Measurements from ENCODE around the gene SPINT1. TPM values are rescaled to one million over a fixed set of nuclear protein-coding genes. Genes with fewer than 3 reads are reported as not detected.
A peak's percentile ranks its signal among the peaks of the same experiment; 100 is the strongest.
"Not testable (repeated sequence)": the region's sequence is repeated elsewhere in the genome, so short reads cannot be mapped to it uniquely, and the experiment has no call there.

Gene SPINT1
- total and polyA plus RNA-seq, 2 donors = 17.4 to 31.4 TPM

DNA sequence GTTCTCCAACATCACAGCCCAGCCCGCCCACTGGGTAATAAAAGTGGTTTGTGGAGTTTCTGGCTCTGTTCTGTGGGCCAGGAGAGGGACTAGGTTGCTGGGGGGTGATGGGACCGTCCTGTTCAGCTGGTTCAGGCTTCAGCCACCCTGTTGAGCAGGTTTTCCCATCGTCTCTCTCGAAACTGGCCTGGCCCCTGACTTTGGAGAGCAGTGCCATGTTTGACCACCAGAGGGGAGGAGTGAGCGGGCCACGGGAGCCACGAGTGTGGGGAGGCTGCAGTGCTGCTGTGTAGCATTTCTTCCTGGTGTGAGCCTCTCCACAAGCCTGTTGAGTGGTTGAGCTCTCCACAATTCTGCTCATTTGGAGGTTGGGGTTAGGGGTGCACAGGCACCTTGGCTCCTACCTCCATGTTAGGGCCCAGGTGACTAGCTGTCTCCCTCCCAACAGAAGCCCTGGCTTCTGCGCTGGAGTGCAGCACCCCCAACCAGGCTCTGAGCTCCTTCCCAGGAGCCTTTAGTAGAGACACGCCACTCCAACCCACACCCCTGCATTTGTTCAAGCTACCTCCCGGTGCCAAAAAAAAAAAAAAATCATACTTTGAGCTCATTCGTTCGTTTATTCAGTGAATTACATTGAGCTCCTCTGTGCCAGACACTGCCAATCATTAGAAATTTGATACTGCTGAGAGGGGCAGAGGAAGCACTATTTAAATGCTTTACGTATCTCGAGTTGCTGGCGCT is 13.9 kb downstream of the SPINT1 start:
- Histone ChIP-seq H3K4me3 (ENCODE audit: low read depth, low read length) (no peak overlapping the region), H3K36me3 (ENCODE audit: insufficient read depth) (no peaks in the 10 kb centered on the region), H3K4me1 (ENCODE audit: insufficient read depth) (no peaks in the 10 kb centered on the region), H3K27ac (ENCODE audit: low read depth) (no peak overlapping the region)
- peak; percentile 86 for DNase-seq (ENCODE audit: extremely low spot score)
- WGBS = 22% methylated on average over 15 of the region's 15 CpGs

DNA sequence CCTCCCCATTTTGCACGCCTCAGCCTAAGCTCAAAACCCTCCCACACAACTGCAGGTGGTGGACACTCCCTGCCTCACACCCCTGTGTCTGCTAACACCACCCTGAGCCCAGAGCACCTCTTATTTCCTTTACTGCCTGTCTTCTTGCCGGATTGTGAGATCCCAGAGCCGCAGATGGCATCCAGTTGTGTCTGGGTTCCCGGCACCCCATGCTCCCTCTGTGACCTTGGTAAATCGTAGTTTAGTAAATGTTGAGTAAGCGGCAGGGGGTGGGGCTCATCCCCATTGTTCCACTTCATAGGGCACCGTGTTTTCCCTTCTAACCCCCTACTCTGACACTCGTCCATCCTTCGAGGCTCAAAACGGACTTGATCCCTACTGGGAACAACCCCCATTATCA is 14.9 kb downstream of the SPINT1 start:
- Histone ChIP-seq H3K4me1 (ENCODE audit: insufficient read depth) (no peaks in the 10 kb centered on the region), H3K4me3 (ENCODE audit: low read depth, low read length) (no peak overlapping the region), H3K36me3 (ENCODE audit: insufficient read depth) (no peaks in the 10 kb centered on the region), H3K27ac (ENCODE audit: low read depth) (no peak overlapping the region)
- no peak for DNase-seq (ENCODE audit: extremely low spot score)
- WGBS = 74% methylated on average over 10 of the region's 10 CpGs

DNA sequence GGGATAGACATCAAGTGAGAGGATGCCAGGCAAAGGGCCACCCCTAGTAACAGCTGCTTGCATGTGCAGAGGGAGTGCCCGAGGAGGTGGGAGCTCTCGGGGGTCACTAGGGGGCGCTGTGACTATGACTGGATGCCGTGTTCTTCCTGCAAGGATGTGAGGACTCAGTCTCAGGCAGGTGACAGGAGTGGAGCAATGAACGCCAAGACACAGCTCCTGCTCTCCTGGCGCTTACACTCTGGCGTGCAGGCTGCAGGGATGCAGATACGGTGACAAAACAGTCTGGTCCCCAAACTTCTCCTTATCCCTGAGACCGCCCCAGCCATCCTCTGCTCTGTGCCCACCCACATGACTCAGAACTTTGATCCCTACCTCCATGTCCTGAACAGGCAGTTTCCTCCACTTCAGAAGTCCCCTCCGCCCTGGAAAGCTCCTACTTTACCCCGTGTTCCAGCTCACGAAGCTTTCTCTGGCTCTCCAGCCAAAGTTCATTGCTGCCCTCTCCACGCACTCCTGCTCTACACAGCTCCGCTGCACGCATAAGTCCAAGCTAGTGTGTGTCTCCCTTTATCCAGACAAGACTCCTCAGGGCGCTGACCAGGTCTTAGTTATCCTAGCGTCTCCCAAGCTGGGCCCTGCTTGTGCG is 15.5 kb downstream of the SPINT1 start:
- whole genome bisulfite sequencing = 48% methylated on average over 18 of the region's 18 CpGs
- Histone ChIP-seq H3K36me3 (ENCODE audit: insufficient read depth) (no peaks in the 10 kb centered on the region), H3K4me3 (ENCODE audit: low read depth, low read length) (no peak overlapping the region), H3K27ac (ENCODE audit: low read depth) (no peak overlapping the region), H3K4me1 (ENCODE audit: insufficient read depth) (no peaks in the 10 kb centered on the region)
- DNase-seq (ENCODE audit: extremely low spot score) = no peak

DNA sequence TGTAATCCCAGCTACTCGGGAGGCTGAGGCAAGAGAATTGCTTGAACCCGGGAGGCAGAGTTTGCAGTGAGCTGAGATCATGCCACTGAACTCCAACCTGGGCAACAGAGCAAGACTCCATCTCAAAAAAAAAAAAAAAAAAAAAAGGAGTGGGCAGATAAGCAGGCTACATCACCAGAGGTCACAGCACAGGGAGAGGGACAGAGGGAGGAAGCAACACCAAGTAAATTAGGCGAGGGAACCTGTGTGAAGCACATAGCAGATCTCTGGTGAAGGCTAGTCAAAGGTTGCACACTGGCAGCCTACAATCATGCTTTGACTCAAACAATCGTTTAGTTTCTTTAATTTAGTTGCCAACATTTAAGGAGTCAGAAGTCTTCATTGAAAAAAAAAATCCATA is 17.3 kb downstream of the SPINT1 start:
- DNase-seq (ENCODE audit: extremely low spot score); H3K4me3 ChIP-seq (ENCODE audit: low read depth, low read length); H3K36me3 ChIP-seq (ENCODE audit: insufficient read depth); H3K4me1 ChIP-seq (ENCODE audit: insufficient read depth); H3K27ac ChIP-seq (ENCODE audit: low read depth): not testable (repeated sequence)
- WGBS = 79% methylated on average over 4 of the region's 4 CpGs

DNA sequence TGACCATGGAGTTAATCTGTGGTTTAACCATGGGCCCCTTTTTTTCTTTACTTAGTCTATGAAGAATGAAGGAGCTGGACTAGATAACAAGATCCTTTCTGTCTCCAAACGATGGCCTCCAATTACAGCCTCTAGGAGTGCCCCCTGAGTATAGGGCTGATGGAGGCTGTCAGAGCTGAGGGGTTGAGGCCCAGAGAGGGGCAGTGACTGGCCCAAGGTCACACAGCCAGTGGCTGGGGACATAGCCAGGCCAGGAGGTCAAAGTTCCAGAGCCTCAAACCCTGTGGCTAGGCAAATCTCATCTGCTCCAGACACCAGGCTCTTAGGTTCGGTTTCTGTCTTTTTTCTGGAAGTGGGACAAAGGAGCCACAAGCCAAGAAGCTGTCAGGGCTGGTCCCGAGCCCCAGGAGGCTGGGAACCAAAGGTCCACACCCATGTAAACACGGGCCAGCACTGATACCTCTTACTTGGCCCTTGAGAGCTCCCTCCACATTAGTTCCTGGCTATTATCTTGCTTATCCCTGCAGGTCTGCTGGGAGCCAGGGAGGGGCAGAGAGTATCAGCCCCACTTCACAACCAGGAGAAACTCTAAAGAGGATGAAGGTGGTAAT is 19.9 kb downstream of the SPINT1 start:
- Histone ChIP-seq H3K27ac (ENCODE audit: low read depth) (no peak overlapping the region), H3K4me3 (ENCODE audit: low read depth, low read length) (no peak overlapping the region), H3K36me3 (ENCODE audit: insufficient read depth) (no peaks in the 10 kb centered on the region), H3K4me1 (ENCODE audit: insufficient read depth) (no peaks in the 10 kb centered on the region)
- no peak for DNase-seq (ENCODE audit: extremely low spot score)
- 37% methylated on average over 4 of the region's 4 CpGs for WGBS

DNA sequence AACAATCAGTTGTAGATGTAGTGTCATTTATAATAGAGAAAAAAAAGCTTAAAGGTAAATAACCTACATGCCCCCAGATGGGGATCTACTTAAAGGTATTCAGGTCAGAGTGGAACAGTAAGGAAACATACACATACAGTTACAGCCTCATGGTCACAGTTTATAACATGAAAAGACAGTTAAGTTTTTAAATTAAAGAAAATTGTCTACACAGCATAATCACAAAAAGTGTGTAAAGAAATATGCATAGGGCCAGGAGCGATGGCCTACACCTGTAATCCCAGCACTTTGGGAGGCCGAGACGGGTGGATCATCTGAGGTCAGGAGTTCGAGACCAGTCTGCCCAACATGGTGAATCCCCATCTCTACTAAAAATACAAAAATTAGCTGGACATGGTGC is 23.4 kb downstream of the SPINT1 start:
- Histone ChIP-seq H3K4me1 (ENCODE audit: insufficient read depth) (no peaks in the 10 kb centered on the region), H3K36me3 (ENCODE audit: insufficient read depth) (no peaks in the 10 kb centered on the region), H3K27ac (ENCODE audit: low read depth) (no peak overlapping the region), H3K4me3 (ENCODE audit: low read depth, low read length) (no peak overlapping the region)
- WGBS = 94% methylated on average over 4 of the region's 4 CpGs
- DNase-seq (ENCODE audit: extremely low spot score) = no peak

DNA sequence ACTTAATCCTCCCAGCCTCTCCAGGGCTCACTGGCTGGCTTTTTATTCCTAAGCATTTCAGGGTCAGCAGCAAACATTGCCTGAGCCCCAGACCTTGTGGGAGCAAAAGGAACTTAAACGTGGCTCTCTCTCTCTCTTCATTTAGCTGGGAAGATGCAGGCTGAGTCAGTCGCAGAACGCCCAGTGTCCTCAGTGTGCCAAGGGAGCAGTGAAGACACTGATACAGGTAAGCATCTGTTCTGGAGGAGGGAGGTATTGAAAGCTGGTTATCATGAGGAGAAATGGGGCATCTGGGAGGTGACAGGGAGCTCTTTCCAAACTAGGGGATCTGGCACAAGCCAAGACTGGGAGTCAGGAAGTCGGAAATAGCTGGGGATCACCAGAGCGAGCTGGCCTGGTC is 25.8 kb downstream of the SPINT1 start:
- Histone ChIP-seq H3K27ac (ENCODE audit: low read depth) (no peak overlapping the region), H3K4me3 (ENCODE audit: low read depth, low read length) (no peak overlapping the region), H3K4me1 (ENCODE audit: insufficient read depth) (no peaks in the 10 kb centered on the region), H3K36me3 (ENCODE audit: insufficient read depth) (no peaks in the 10 kb centered on the region)
- no peak for DNase-seq (ENCODE audit: extremely low spot score)
- 65% methylated on average over 5 of the region's 5 CpGs for WGBS

DNA sequence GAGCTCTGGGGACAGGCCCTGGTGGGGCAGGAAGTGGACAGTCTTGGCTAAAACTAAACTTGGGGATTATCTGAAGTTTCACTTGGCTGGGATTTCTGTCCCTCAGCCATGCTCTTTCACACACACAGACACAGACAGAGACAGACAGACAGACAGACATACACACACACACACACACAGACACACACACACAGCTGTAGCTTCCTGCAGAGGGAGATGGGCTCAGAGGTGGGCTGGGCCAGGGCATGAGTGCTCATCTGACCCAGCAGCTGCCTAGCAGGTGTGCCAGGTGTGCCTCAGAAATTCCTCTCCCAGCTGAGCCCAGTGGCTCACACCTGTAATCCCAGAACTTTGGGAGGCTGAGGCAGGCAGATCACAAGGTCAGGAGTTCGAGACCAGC is 26.9 kb downstream of the SPINT1 start:
- H3K4me1 ChIP-seq (ENCODE audit: insufficient read depth) = no peaks in the 10 kb centered on the region
- H3K36me3 ChIP-seq (ENCODE audit: insufficient read depth) = no peaks in the 10 kb centered on the region
- no peak overlapping the region for H3K4me3 ChIP-seq (ENCODE audit: low read depth, low read length)
- H3K27ac ChIP-seq (ENCODE audit: low read depth) = no peak overlapping the region
- WGBS = 95% methylated on average over 1 of the region's 1 CpG
- DNase-seq (ENCODE audit: extremely low spot score) = no peak

DNA sequence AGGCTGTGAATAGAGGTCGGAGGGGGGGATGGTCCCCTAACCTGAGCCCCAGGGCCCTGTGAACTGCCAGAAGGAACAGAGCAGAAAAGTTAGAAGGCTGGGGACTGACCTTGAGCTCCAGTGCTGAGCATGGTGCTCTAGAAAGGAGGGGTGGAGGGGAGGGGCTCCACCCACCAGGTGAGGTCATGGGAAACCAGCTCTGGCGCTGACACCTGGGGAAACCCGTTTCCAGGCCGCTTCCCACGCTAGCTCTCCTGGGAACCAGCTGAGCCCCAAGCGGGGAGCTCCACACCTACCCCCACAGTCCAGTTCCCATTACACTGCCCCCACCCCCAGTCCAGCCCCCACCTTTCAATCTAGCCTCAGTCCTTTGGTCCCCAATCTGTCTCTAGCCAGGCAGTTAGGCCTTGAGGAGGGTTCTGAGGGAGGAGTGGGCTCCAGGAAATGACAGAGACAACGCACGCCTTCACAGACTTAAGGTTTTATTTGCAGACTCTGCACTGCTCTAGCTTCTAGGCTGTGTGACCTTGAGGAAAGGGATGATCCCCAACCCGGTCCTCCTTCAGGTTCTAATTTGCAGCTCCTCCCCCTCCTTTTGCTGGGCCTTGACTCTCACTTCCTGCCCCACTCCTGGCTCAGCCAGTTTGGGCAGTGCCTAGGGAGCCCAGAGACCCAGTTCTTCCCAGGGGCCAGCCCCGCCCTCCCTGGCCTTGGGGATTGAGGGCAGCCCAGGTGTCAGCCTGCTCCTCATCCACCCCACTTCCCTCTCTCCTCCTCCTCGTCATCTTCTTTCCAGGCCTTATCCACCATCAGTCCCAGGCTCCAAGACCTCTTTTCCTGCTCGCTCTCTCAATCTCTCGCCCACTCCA is 28.1 kb downstream of the SPINT1 start:
- 82% methylated on average over 13 of the region's 13 CpGs for WGBS
- peak overlapping the region; percentile 14 for H3K27ac ChIP-seq (ENCODE audit: low read depth)

DNA sequence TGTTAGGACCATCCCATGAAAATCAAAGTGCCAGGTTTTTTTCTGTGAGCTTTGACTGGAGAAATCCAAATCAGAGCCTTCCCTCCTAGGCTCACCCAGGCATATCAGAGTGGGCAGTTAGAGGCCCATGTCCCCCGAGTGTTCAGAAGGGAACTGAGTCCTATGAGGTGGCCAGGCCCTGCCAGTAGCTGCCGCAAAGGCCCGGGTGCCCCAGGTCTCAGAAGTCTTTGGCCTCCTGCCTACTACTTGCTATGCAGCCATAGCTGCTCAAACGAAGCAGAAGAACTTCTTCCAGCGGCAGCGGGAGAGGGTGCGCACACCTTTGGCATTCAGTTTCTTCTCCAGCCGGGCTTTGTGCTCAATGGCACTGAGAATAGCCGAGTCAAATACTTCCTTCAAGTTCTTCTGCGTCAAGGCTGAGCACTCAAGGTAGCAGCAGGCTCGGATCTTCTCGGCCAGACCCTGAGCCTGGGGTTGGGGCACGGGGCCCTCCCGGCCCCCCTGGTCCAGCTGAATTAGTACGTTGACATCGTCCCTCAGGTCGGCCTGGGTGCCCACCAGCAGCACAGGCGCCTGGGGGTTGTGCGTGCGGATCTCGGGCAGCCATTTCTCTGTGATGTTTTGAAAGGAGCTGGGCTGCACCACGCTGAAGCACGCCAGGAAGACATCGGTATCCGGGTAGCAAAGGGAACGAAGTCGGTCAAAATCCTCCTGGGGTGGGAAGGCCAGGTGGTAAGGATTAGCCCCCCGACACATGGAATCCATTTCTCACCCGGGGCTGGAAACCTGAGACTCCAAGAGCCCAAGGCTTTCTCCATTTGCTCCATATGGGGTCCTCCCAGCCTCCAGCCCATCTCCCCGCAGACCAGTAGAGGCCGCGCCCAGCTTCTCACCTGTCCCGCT is 29.2 kb downstream of the SPINT1 start:
- no peak for DNase-seq (ENCODE audit: extremely low spot score)
- H3K4me1 ChIP-seq (ENCODE audit: insufficient read depth) = no peaks in the 10 kb centered on the region
- no peaks in the 10 kb centered on the region for H3K36me3 ChIP-seq (ENCODE audit: insufficient read depth)
- WGBS = 60% methylated on average over 33 of the region's 33 CpGs
- H3K27ac ChIP-seq (ENCODE audit: low read depth) = no peak overlapping the region
- H3K4me3 ChIP-seq (ENCODE audit: low read depth, low read length) = peak overlapping the region; percentile 47

More for the DNA sequence above, 28.1 kb downstream of the SPINT1 start:
- Histone ChIP-seq H3K4me3 (ENCODE audit: low read depth, low read length) (no peak overlapping the region), H3K36me3 (ENCODE audit: insufficient read depth) (no peaks in the 10 kb centered on the region), H3K4me1 (ENCODE audit: insufficient read depth) (no peaks in the 10 kb centered on the region)
- no peak for DNase-seq (ENCODE audit: extremely low spot score)

DNA sequence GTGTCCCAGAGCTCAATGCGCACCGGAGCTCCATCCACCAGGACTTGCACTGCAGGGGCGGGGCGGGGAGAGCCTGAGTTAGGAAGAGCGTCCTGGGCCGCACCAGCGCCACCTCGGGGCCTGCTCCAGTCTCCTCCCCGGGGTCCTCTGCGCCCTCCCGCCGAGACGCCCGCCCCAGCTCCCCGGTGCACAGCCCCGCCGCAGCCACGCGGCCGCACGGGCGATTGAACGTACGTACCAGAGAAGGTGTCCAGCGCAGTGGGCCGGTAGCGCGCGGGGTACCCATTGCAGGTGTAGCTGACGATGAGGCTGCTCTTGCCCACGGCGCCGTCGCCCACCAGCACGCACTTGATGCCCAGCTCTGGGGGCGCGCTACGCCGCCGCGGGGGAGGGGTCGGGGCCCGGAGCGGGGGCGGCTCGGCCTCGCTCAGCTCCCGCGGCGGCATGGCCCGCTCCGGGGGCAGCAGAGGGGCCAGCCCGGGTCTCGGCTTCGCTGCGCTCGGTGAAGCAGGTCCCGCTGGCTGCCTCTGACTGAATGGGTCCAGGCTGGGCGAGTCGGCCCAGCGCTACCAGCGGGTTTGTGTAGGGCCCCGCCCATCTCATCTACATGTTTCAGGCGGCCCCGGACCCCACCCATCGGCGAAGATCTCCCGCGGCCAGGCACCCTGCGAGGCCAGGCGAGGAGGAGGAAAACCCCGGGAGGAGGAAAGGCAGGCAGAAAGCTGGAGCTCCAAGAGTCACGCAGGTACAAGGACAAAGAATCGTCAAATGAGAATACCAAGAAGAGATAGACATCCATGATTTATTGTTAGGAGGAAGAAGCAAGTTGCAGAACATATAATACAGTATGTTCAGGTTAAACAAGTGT is 30.1 kb downstream of the SPINT1 start, which contains the start of gene RHOV:
Gene RHOV (minus strand): TSS at position 541 of the 868 bp plus-strand sequence. CDS start 95 bp downstream, at position 446.
- no peak for DNase-seq (ENCODE audit: extremely low spot score)
- Histone ChIP-seq H3K4me3 (ENCODE audit: low read depth, low read length) (peak within 1 kb of the TSS; percentile 47), H3K27ac (ENCODE audit: low read depth) (peak within 1 kb of the TSS; percentile 75), H3K36me3 (ENCODE audit: insufficient read depth) (no peaks in the 10 kb centered on the region), H3K4me1 (ENCODE audit: insufficient read depth) (no peaks in the 10 kb centered on the region)
- WGBS = 1% methylated on average over 74 of the region's 74 CpGs

Measured in urinary bladder (tissue), 4 donors.